Stimulated activated CD4-positive, alpha-beta T cell treated with anti-CD3 and anti-CD28 coated beads, Interleukin-1b, Interleukin-23, amount 100 ng/mL, for 4 hours (primary cell): ENCODE measurements around the gene CADPS.

Experiments used
- DNase-seq, 2 donors: peaks; one replicate each; pipeline ENCODE4 v3.0.0-alpha.2; 2020; ENCODE audit warnings: low read depth in 2 of 2

The CADPS gene

GRCh38 chr3:62873761-62874710 lies 1.2 kb downstream of the CADPS start:
- no peak for DNase-seq

- DNase-seq, result no peak
Observed at GRCh38 chr3:62873451-62873760, 1.8 kb downstream of the CADPS start.

DNA sequence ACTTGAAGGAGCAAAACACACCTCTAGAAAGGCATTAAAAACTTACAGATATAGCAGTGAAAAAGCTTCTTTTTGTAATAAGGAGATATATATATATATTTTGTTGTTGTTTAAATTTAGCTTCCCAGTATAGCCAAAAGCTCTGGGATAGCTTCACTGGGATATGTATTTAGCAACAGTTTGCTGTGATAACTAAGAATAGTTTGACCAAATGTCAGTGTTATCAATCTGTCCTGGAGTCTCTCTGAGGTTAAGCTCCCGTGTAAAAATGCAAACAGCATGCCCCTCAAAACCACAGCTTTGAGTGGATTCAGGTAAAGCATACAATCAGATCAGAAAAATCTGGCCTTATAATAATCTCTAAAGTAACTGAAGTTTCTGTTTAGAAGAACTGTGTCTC lies 2.9 kb downstream of the CADPS start:
- DNase-seq, result no peak

DNA sequence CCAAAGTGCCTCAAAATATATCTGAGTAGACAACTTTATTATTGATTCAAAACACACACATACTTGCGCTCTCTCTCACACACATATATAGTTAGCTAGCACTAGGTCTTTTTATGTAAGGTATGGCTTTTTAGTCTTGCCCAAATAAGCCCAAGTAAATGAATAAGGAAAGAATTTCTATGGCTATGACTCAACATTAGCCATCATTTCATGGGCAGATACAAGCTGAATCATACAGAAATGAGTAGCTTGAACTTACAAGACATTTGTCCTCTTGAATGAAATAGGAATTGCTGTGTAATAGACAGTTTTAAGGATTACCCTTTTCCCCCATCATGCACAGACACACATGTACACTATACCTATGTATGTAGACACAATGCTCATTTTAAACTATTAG lies 4.9 kb downstream of the CADPS start:
- DNase-seq, result no peak

- no peak for DNase-seq
Observed at GRCh38 chr3:62863648-62864047, 11.6 kb downstream of the CADPS start.

DNA sequence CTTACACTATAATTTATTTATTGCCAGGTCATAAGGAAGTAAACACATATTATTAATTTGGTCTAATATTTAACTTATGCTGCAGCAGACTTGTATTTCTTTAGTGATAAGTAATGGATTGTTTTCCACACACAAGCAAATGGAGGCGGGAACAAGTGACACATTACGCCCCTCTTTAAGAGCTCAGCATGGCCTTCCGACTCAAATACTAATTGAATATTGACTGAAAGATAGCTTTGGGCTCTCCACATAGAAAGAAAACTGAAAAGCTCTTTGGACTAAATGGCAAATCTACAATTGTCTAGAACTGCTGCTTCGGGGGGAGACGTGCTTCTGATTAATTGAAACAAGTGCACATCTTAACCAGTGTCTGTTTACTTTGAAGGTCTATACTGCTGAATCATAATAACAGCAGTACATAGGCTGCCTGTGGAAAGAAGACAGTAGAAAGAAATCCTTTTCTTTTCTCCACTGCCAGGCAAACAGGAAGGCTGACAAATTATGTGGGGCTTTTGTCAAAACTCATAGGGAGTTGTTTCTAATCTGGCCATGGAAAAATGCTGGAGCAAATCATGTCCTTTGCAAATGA lies 15.9 kb downstream of the CADPS start:
- no peak for DNase-seq

DNA sequence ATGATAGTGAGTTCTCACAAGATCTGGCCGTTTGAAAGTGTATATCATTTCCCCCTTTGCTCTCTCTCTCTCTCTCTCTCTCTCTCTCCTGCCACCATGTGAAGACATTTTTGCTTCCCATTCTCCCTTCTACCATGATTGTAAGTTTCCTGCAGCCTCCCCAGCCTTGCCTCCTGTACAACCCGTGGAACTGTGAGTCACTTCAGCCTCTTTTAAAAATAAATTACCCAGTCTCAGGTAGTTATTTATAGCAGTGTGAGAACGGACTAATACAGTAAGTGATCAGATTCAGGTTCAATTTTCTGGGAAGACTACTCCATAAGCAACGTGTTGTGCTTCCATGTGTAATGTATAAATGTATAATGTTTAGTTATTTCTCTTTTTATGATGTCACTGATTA lies 29.2 kb downstream of the CADPS start:
- no peak for DNase-seq

- no peak for DNase-seq
Observed at GRCh38 chr3:62843508-62843907, 31.7 kb downstream of the CADPS start.

- DNase-seq, result no peak
Observed at GRCh38 chr3:62839748-62840147, 35.5 kb downstream of the CADPS start.

- DNase-seq, result no peak
Observed at GRCh38 chr3:62837145-62837787, 38.0 kb downstream of the CADPS start.

DNA sequence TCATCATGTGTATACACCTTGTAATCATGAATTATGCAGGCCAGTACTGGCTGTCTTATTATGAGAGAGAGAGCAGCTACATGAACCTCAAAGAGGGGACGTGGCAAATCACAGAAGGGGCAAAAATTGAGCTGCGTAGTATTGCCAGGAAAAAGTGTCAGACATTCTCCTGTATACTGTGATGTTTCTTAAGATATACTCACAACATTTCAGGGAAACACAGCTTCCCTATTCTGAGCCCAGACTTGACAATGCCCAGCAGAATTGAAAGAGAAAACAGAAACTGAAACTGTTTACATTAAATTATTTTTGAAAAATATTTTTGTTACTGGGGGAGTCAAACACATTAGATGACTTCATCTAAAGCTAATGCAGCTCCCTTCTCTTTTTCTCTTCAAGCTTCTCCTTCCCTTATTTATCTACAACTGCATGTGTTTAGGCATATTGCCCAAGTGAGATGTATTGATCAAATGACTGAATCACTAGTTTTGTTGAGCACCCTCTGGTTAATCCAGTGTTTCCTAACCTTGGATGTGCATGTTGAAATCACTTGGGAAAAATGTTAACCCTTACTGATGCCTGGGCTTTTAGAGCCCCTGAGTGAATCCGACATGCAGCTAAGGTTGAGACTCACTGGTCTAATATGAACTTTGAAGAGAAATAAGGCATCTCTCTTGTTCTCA lies 39.5 kb downstream of the CADPS start:
- DNase-seq, result no peak

GRCh38 chr3:62833538-62833937 lies 41.7 kb downstream of the CADPS start:
- DNase-seq, result no peak

DNA sequence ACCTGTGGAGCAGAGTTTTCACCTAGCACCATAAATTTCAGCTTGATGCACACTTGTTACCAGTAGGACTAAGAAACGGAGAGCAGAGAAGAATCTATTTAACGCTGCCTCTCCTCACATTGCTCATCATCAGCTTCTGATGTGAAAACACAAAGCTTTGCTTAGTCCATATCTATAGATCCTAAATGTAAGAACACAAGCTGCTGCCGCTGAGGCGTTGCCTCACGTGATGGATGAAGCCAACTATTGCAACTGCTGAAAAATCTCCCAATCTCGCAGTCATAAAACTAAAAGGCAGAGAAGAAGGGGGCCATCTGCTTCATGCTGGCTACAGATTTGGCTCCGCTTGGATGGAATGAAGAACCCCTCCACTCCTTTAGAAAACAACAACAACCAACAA lies 42.7 kb downstream of the CADPS start:
- DNase-seq, result no peak

GRCh38 chr3:62830727-62831322 lies 44.4 kb downstream of the CADPS start:
- DNase-seq, result no peak

DNA sequence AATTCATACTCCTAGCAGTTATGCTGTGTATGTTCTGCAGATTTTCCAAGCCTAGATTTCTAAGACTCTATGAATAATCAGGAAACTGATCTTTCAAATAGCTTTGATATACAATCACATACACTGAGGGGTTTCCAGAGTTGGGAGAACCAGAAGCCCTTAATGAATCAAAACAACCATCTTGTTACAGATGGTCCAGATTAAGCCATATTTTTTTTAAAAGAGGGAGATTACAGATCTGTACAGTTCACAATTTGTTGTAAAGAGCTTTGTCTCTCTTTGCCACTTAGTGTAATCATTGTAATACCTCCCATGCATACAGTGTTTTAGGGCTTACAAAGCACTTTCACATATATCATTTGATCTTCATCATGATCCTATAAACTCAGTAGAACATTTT lies 47.7 kb downstream of the CADPS start:
- no peak for DNase-seq

- no peak for DNase-seq
Observed at GRCh38 chr3:62824965-62825592, 50.1 kb downstream of the CADPS start.

DNA sequence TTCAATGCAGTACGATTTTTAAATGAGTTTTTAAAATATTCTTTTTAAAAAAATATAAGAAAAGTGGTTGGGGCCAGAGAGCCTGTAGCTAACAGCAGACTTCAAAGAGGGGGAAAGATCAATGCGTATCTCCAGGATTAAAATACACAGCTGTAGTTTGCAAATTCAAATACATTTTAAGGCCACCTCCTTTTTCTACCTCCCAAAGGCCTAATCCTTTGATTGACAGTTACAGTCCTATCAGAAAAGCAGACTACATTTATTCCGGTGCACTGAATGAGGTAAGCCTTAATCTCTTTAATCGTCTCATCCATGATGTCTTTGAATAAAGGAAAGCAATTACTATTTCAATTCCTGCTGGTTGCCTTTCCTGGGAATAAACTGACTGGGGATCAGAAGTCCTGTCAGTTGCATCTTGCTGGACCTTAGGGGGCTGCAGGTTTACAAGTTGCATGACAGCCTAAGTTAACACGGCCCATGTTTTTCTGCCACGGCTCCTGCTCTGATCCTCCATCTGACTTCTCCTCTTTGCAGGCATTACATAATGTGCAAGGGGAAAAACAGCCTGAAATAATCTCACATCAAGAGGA lies 51.7 kb downstream of the CADPS start:
- DNase-seq, result no peak

GRCh38 chr3:62822905-62823304 lies 52.3 kb downstream of the CADPS start:
- no peak for DNase-seq

DNA sequence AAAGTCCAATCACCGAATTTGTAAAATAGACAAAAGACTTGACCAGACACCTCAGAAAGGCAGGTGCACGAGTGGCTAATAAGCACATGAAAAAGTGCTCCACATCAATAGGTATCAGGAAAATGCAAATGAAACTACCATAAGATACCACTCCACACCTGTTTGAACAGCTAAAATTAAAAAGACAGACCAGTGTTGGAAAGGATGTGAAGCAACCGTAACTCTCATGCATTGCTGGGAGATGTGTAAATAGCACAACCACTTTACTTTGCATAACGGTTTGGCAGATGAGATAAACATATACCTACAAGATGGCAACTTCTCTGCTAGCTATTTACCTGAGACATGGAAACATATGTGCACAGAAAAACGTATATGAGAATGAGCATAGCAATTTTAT lies 56.9 kb downstream of the CADPS start:
- no peak for DNase-seq

- DNase-seq, result no peak
Observed at GRCh38 chr3:62817678-62818077, 57.5 kb downstream of the CADPS start.

DNA sequence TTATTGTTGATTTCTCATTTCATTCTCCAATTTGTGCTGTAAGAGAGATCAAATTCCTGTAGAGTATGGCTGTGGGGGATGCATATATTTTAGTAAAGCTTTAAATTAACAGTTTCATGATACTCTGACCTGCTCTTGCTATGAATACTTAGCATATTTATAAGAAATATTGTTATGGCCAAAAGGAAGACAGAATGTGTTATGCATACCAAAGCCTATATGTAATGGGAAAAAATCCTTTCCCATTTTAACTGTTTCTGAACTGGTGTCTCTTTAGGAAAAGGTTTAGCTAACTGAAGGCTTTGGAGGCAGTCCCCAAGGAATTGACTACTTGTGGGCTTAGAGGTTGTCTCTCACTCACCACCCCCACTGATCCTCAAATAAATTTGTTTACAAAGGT lies 59.2 kb downstream of the CADPS start:
- DNase-seq, result no peak
